Measurements from ENCODE around the gene MANBA. TPM values are rescaled to one million over a fixed set of nuclear protein-coding genes. Genes with fewer than 3 reads are reported as not detected.

MANBA gene
- total RNA-seq, 2 donors from 2014 or later: 16.3 to 21.8 TPM

GRCh38 chr4:102678107-102678506, 82.7 kb downstream of the MANBA start:
- H3K27ac ChIP-seq: no peak overlapping the region
- intact Hi-C loops (cut with DNase I): no loop called here
- H3K9ac ChIP-seq (ENCODE audit: low read depth in 2 of 2, low read length in 2 of 2): no peak overlapping the region
- no peak overlapping the region for H3K4me3 ChIP-seq
- no peaks in the 10 kb centered on the region for H3K9me3 ChIP-seq
- DNase-seq: no peak
- TF ChIP-seq CTCF (IDR thresholded peaks at IDR 0.05): no peak
- no peaks in the 10 kb centered on the region for H3K36me3 ChIP-seq
- H3K4me1 ChIP-seq: no peaks in the 10 kb centered on the region
- no peaks in the 10 kb centered on the region for H3K27me3 ChIP-seq

GRCh38 chr4:102675141-102675540, 85.6 kb downstream of the MANBA start:
- Histone ChIP-seq H3K27ac (no peak overlapping the region), H3K27me3 (no peaks in the 10 kb centered on the region), H3K9ac (ENCODE audit: low read depth in 2 of 2, low read length in 2 of 2) (no peak overlapping the region), H3K4me1 (no peaks in the 10 kb centered on the region), H3K36me3 (no peaks in the 10 kb centered on the region), H3K4me3 (no peak overlapping the region), H3K9me3 (no peaks in the 10 kb centered on the region)
- no peak for DNase-seq
- intact Hi-C loops (cut with DNase I): no loop called here
- TF ChIP-seq CTCF (IDR thresholded peaks at IDR 0.05): no peak

- Histone ChIP-seq H3K4me1 (no peaks in the 10 kb centered on the region), H3K27ac (no peak overlapping the region), H3K4me3 (no peak overlapping the region), H3K9me3 (no peaks in the 10 kb centered on the region), H3K36me3 (no peaks in the 10 kb centered on the region), H3K9ac (ENCODE audit: low read depth in 2 of 2, low read length in 2 of 2) (no peak overlapping the region), H3K27me3 (no peaks in the 10 kb centered on the region)
- no peak for TF ChIP-seq CTCF (IDR thresholded peaks at IDR 0.05)
- intact Hi-C loops (cut with DNase I): no loop called here
- no peak for DNase-seq
Measured at GRCh38 chr4:102667001-102667400, 93.8 kb downstream of the MANBA start.

- TF ChIP-seq CTCF (IDR thresholded peaks at IDR 0.05): no peak
- Histone ChIP-seq H3K4me3 (no peak overlapping the region), H3K4me1 (no peaks in the 10 kb centered on the region), H3K27ac (no peak overlapping the region), H3K27me3 (no peaks in the 10 kb centered on the region), H3K9ac (ENCODE audit: low read depth in 2 of 2, low read length in 2 of 2) (no peak overlapping the region), H3K9me3 (no peaks in the 10 kb centered on the region), H3K36me3 (no peaks in the 10 kb centered on the region)
- intact Hi-C loops (cut with DNase I): no loop called here
- no peak for DNase-seq
Measured at GRCh38 chr4:102665527-102665926, 95.2 kb downstream of the MANBA start.

- TF ChIP-seq CTCF (IDR thresholded peaks at IDR 0.05): no peak
- no peaks in the 10 kb centered on the region for H3K36me3 ChIP-seq
- no peak for DNase-seq
Measured at GRCh38 chr4:102663073-102663472, 97.7 kb downstream of the MANBA start.

GRCh38 chr4:102657206-102657605, 103.6 kb downstream of the MANBA start:
- H3K36me3 ChIP-seq: no peaks in the 10 kb centered on the region
- no peak overlapping the region for H3K4me3 ChIP-seq
- no peaks in the 10 kb centered on the region for H3K27me3 ChIP-seq
- DNase-seq: no peak
- H3K4me1 ChIP-seq: no peaks in the 10 kb centered on the region
- H3K27ac ChIP-seq: no peak overlapping the region
- no peak overlapping the region for H3K9ac ChIP-seq (ENCODE audit: low read depth in 2 of 2, low read length in 2 of 2)
- TF ChIP-seq CTCF (IDR thresholded peaks at IDR 0.05): no peak
- no peaks in the 10 kb centered on the region for H3K9me3 ChIP-seq
- intact Hi-C loops (cut with DNase I): no loop called here

More at GRCh38 chr4:102663073-102663472, 97.7 kb downstream of the MANBA start:
- intact Hi-C loops (cut with DNase I): no loop called here
- no peak overlapping the region for H3K9ac ChIP-seq (ENCODE audit: low read depth in 2 of 2, low read length in 2 of 2)
- no peaks in the 10 kb centered on the region for H3K4me1 ChIP-seq
- no peaks in the 10 kb centered on the region for H3K9me3 ChIP-seq
- no peak overlapping the region for H3K27ac ChIP-seq
- H3K4me3 ChIP-seq: no peak overlapping the region
- no peaks in the 10 kb centered on the region for H3K27me3 ChIP-seq

Measured in colonic mucosa (tissue), 4 donors.